K562 (cell line): ENCODE measurements around the gene PLEKHA8. TPM values are rescaled to one million over a fixed set of nuclear protein-coding genes. Genes with fewer than 3 reads are reported as not detected.

Experiments used
- DACH1 ChIP-seq: fragments of 450-650 bp; IDR thresholded peaks from 2 replicates; pipeline ENCODE4 v1.6.1; 2018; ENCODE audit not compliant: partially characterized antibody
- ELF2 ChIP-seq: fragments of 250-450 bp; sonication (Bioruptor Pico); IDR thresholded peaks from 2 replicates; pipeline ENCODE4 v1.5.0; 2021; ENCODE audit warnings: mild to moderate bottlenecking
- LCOR ChIP-seq: sonication (generic); formaldehyde crosslinking; IDR thresholded peaks from 2 replicates; pipeline ENCODE4 v1.8.0; 2022; ENCODE audit warnings: mild to moderate bottlenecking, missing genetic modification reagents
- NCOR1 ChIP-seq: fragments of 450-650 bp; IDR thresholded peaks from 2 replicates; pipeline ENCODE4 v1.6.1; 2016; ENCODE audit warnings: mild to moderate bottlenecking, moderate library complexity
- NR4A1 ChIP-seq, 2 experiments: fragments of 250-450 bp in 1 of 2; fragments of 450-650 bp in 1 of 2; sonication (Bioruptor Pico) in 1 of 2; IDR thresholded peaks; 2 replicates each; pipeline versions ENCODE4 v1.4.0 to v1.6.1; 2016 to 2020; ENCODE audit warnings: mild to moderate bottlenecking in 2 of 2, missing compliant biosample characterization in 1 of 2, missing genetic modification characterization in 1 of 2, moderate library complexity in 1 of 2
- PATZ1 ChIP-seq: fragments of 250-450 bp; sonication (Bioruptor Pico); IDR thresholded peaks from 2 replicates; pipeline ENCODE4 v1.5.0; 2020; ENCODE audit warnings: mild to moderate bottlenecking, borderline replicate concordance
- POLR2AphosphoS2 ChIP-seq: IDR thresholded peaks from 2 replicates; pipeline ENCODE4 v1.6.1; 2012; ENCODE audit warnings: low read length, improper control_type of control experiment
- POLR2B ChIP-seq: fragments of 450-650 bp; IDR thresholded peaks from 2 replicates; pipeline ENCODE4 v1.6.1; 2018; ENCODE audit warnings: low read depth; ENCODE audit not compliant: partially characterized antibody
- SAFB ChIP-seq: fragments of 200-400 bp; formaldehyde crosslinking; IDR thresholded peaks from 2 replicates; pipeline ENCODE4 v1.6.1; 2017; ENCODE audit warnings: low read depth, low read length, borderline replicate concordance
- SMARCE1 ChIP-seq: fragments of 450-650 bp; IDR thresholded peaks from 2 replicates; pipeline ENCODE4 v1.7.1; 2016; ENCODE audit warnings: mild to moderate bottlenecking
- ZNF668 ChIP-seq: fragments of 250-450 bp; sonication (Bioruptor Pico); IDR thresholded peaks from 2 replicates; pipeline ENCODE4 v1.8.0; 2022; ENCODE audit warnings: mild to moderate bottlenecking, inconsistent platforms
- polyA plus RNA-seq, 8 experiments: library from polyadenylated mRNA; depleted of rRNA in 4 of 8; stranded (reverse) in 5 of 8; unstranded in 3 of 8; fragments of >200 nt; fragmentation: Nextera tagmentation in 2 of 8; fragmentation: Illumina TruSeq in 1 of 8; extraction: Ambion mirVana in 2 of 8; extraction: Trizol in 1 of 8; gene quantifications; 2 replicates each; pipeline versions ENCODE4 v1.2.1 to v1.2.3, GENCODE V29; 2011 to 2014; ENCODE audit warnings: inconsistent platforms in 1 of 8, missing spikeins in 1 of 8
- total RNA-seq, 7 experiments: library from RNA; depleted of rRNA in 6 of 7; stranded (reverse); fragments of >200 nt in 6 of 7; fragmentation: Illumina TruSeq in 2 of 7; extraction: Trizol in 2 of 7; gene quantifications; 2 replicates each; pipeline versions ENCODE4 v1.2.1 to v1.2.3, GENCODE V29; 2011 to 2021; ENCODE audit warnings: low replicate concordance in 1 of 7
- TF ChIP-seq, protein P1 (sequence below): fragments of 450-650 bp; IDR thresholded peaks from 2 replicates; pipeline ENCODE4 v1.6.1; 2016; ENCODE audit warnings: antibody characterized with exemption
- TF ChIP-seq, protein P2 (sequence below): fragments of 250-450 bp; sonication (Bioruptor Pico); IDR thresholded peaks from 2 replicates; pipeline ENCODE4 v1.4.0; 2020; ENCODE audit warnings: mild to moderate bottlenecking

The PLEKHA8 gene
- total and polyA plus RNA-seq, 9 of the 15 experiments (the other 6 are each of a cell fraction or from before 2014, with no cell fraction given) = 3.2 to 16.3 (median 11.8) TPM

DNA sequence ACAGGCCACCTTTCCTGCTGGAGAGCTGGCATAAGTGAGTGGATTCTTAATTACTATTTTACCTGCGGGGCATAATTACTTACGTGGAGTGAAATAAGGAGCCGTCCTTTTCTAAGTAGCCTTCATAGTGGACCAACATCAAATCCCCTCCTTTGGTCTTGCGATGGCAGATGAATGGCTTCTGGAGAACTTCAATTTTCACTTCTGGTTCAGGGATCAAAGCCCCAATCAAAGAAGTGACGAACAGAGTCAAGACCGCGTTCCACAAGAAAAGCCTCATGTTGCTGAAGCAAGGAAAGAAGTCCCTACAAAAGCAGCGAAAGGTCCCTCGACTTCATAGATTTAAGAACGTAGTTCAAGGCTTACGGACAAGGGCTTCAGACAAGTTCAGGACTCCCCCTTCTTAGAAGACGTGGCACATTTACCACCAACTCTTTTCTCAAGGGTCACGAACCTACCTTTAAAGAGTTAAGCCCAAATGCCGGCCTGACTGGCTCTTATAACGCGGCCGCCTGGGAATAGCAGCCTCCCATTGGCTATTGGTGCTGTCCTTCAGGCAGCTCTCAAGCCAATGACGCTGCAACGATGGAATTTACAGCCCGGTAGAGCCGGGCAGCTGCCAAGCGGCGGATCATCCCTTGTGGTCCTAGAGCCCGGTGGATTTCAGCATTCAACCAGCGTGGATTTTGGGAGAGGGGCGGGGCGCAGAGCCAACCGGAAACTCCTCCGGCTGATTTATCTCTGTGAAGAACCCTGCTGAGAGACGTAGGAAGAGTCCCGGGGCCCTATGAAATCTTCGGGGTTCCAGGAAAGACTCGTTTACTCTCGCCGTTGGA, 1.8 kb upstream of the PLEKHA8 start, which contains the start of gene FKBP14 (continued):
- no peak for TF ChIP-seq POLR2AphosphoS2
- TF ChIP-seq SMARCE1 = no peak
- TF ChIP-seq DACH1 = peak; percentile 55
- no peak for TF ChIP-seq PATZ1
- TF ChIP-seq, protein P1, sequence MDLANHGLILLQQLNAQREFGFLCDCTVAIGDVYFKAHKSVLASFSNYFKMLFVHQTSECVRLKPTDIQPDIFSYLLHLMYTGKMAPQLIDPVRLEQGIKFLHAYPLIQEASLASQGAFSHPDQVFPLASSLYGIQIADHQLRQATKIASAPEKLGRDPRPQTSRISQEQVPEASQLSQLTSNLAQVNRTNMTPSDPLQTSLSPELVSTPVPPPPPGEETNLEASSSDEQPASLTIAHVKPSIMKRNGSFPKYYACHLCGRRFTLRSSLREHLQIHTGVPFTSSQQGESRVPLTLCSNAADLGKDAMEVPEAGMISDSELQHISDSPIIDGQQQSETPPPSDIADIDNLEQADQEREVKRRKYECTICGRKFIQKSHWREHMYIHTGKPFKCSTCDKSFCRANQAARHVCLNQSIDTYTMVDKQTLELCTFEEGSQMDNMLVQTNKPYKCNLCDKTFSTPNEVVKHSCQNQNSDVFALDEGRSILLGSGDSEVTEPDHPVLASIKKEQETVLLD = no peak
- no peak for TF ChIP-seq ZNF668 (CRISPR knock-in tag)
- no peak for TF ChIP-seq SAFB
- TF ChIP-seq ELF2 = no peak
- TF ChIP-seq, protein P2, sequence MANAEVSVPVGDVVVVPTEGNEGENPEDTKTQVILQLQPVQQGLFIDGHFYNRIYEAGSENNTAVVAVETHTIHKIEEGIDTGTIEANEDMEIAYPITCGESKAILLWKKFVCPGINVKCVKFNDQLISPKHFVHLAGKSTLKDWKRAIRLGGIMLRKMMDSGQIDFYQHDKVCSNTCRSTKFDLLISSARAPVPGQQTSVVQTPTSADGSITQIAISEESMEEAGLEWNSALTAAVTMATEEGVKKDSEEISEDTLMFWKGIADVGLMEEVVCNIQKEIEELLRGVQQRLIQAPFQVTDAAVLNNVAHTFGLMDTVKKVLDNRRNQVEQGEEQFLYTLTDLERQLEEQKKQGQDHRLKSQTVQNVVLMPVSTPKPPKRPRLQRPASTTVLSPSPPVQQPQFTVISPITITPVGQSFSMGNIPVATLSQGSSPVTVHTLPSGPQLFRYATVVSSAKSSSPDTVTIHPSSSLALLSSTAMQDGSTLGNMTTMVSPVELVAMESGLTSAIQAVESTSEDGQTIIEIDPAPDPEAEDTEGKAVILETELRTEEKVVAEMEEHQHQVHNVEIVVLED (CRISPR knock-in tag) = no peak
- peak; percentile 99 for TF ChIP-seq LCOR
- TF ChIP-seq NCOR1 = no peak
- TF ChIP-seq NR4A1 (CRISPR knock-in tag; IDR thresholded peaks at IDR 0.05) = no peak
- no peak for TF ChIP-seq NR4A1 (tag; IDR thresholded peaks at IDR 0.05)
- peak; percentile 59 for TF ChIP-seq POLR2B
- TF ChIP-seq, all 486 proteins: peak for 125
